GM21723 (cell line): ENCODE measurements around the gene SYTL3.
"Not testable (repeated sequence)": the region's sequence is repeated elsewhere in the genome, so short reads cannot be mapped to it uniquely, and the experiment has no call there.

ENCODE experiments used
- ATAC-seq: cut with Tn5 transposase; IDR thresholded peaks from one replicate; pipeline ENCODE4 v1.9.1; 2021; ENCODE audit warnings: mild to moderate bottlenecking, moderate library complexity; ENCODE audit not compliant: unreplicated experiment

SYTL3 gene

GRCh38 chr6:158638324-158638854 is 11.5 kb upstream of the SYTL3 start:
- no peak for ATAC-seq

GRCh38 chr6:158639056-158639455 is 10.8 kb upstream of the SYTL3 start:
- ATAC-seq, result no peak

- ATAC-seq, result no peak
These were observed 9.3 kb upstream of the SYTL3 start for GRCh38 chr6:158640519-158640918.

GRCh38 chr6:158642097-158642601 is 7.7 kb upstream of the SYTL3 start:
- ATAC-seq, result no peak

GRCh38 chr6:158643836-158644230 is 6.0 kb upstream of the SYTL3 start:
- no peak for ATAC-seq

- peak; percentile 62 for ATAC-seq
These were observed 5.4 kb upstream of the SYTL3 start, which contains the start of gene DYNLT1 for GRCh38 chr6:158644231-158645063. DYNLT1 (minus strand) TSS chr6:158644743; CDS start chr6:158644708, 35 bp downstream.

- no peak for ATAC-seq
These were observed 4.5 kb upstream of the SYTL3 start for GRCh38 chr6:158645064-158646022.

- ATAC-seq, result no peak
These were observed 3.6 kb upstream of the SYTL3 start for GRCh38 chr6:158646023-158646910.

- ATAC-seq, result no peak
These were observed 2.4 kb upstream of the SYTL3 start for GRCh38 chr6:158647501-158647900.

GRCh38 chr6:158648682-158649131 is 1.1 kb upstream of the SYTL3 start:
- peak; percentile 44 for ATAC-seq

GRCh38 chr6:158651981-158652737 is 2.3 kb downstream of the SYTL3 start:
- ATAC-seq, result not testable (repeated sequence)

- ATAC-seq, result peak; percentile 43
These were observed 3.9 kb downstream of the SYTL3 start for GRCh38 chr6:158653577-158654354.

- no peak for ATAC-seq
These were observed 4.6 kb downstream of the SYTL3 start for GRCh38 chr6:158654498-158654897.

GRCh38 chr6:158654960-158655489 is 5.2 kb downstream of the SYTL3 start:
- ATAC-seq, result no peak

GRCh38 chr6:158655569-158656450 is 6.0 kb downstream of the SYTL3 start:
- ATAC-seq, result no peak

- not testable (repeated sequence) for ATAC-seq
These were observed 7.1 kb downstream of the SYTL3 start for GRCh38 chr6:158656986-158657385.

GRCh38 chr6:158660333-158660754 is 10.5 kb downstream of the SYTL3 start:
- no peak for ATAC-seq
